DMS 273 (cell line): ENCODE data around the gene IL10RB.
"Not testable (repeated sequence)": the region's sequence is repeated elsewhere in the genome, so short reads cannot be mapped to it uniquely, and the experiment has no call there.

Experiments
- DNase-seq: peaks from one replicate; lab custom pipeline; 2025; ENCODE audit not compliant: unreplicated experiment; lab: John Stamatoyannopoulos, UW

The IL10RB gene

GRCh38 chr21:33240404-33240803 lies 25.8 kb upstream of the IL10RB start:
- DNase-seq = no peak

- DNase-seq = no peak
These were observed 24.3 kb upstream of the IL10RB start for GRCh38 chr21:33241846-33242245.

GRCh38 chr21:33242846-33243245 lies 23.3 kb upstream of the IL10RB start:
- DNase-seq = not testable (repeated sequence)

- no peak for DNase-seq
These were observed 21.9 kb upstream of the IL10RB start for GRCh38 chr21:33244082-33244778.

- DNase-seq = no peak
These were observed 21.4 kb upstream of the IL10RB start for GRCh38 chr21:33244779-33245105.

DNA sequence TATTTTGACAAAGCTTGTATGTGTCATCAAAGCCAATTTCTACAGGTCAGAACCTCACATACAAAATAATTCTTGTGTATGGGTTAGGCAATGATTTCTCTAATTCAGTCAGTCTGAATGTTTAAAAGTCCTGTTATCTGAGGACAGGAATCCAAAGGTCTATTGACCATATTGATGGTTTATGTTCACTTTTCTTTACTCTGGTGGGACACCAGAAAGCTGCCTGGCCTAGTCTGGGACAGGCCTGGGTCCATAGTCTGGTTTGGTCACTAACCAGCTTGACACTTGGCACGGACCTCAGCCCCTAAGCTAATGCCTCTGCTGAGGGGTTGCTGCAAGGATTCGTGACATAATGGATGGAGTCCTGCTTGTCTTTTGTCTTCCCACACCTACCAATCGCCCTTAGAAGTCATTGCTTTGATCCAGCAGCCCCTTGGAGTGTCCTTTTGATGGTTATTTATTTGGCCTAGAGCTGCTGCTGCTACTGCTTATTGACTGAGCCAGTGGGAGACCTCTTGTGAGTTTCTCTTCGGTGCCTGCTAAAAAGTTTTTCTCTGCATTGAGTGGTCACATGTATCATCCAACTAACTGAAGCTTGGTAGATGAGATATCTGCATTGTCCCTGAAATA lies 20.8 kb upstream of the IL10RB start:
- no peak for DNase-seq

DNA sequence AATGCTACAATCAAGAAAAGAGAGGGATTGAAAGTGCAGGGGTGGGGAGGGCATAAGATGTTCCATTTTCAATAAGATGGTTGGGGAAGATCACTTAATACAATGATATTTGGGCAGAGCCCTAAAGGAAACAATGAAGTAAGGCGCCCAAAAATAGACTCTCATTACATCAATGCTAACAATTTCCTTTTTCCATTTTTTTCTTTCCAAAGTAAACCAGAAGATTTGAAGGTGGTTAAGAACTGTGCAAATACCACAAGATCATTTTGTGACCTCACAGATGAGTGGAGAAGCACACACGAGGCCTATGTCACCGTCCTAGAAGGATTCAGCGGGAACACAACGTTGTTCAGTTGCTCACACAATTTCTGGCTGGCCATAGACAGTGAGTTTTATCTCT lies 19.7 kb upstream of the IL10RB start:
- DNase-seq = no peak

DNA sequence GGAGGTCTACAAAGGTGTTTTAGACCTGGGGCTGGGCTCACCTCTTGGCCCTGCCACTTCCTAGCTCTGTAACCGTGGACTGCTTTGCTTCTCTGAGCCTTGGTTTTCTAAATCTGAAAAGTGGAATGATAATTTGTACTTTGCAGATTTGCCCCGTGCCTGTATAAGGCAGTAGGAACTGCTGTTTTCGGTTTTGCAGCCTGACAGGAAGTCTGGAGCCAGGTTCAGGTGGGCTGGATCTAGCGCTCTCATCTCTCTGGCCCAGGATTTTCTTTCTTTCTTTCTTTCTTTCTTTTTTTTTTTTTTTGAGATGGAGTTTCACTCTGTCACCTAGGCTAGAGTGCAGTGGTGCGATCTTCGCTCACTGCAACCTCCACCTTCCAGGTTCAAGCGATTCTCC lies 19.2 kb upstream of the IL10RB start:
- DNase-seq = no peak

GRCh38 chr21:33247599-33247998 lies 18.6 kb upstream of the IL10RB start:
- peak; percentile 56 for DNase-seq

- DNase-seq = no peak
These were observed 16.7 kb upstream of the IL10RB start for GRCh38 chr21:33249331-33250002.

- no peak for DNase-seq
These were observed 15.0 kb upstream of the IL10RB start for GRCh38 chr21:33251119-33251518.

GRCh38 chr21:33253382-33253781 lies 12.8 kb upstream of the IL10RB start:
- DNase-seq = not testable (repeated sequence)

DNA sequence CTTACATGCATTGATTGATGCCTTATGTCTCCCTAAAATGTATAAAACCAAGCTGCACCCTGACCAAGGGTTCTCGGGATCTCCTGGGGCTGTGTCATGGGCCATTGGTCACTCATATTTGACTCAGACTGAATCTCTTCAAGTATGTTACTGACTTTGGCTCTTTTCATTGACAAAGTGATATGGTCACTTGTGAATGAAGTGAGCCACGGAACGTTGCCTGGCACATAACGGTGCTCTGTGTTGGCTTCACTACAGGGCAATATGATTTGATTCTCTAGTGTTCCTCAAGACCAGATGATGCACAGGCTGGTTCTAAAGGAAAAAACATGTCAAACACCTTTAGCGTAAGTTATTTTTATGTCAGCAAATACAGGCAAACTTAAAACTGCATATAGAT lies 11.4 kb upstream of the IL10RB start:
- no peak for DNase-seq

- DNase-seq = no peak
These were observed 10.8 kb upstream of the IL10RB start for GRCh38 chr21:33255404-33255803.

- no peak for DNase-seq
These were observed 10.1 kb upstream of the IL10RB start for GRCh38 chr21:33256019-33256418.

DNA sequence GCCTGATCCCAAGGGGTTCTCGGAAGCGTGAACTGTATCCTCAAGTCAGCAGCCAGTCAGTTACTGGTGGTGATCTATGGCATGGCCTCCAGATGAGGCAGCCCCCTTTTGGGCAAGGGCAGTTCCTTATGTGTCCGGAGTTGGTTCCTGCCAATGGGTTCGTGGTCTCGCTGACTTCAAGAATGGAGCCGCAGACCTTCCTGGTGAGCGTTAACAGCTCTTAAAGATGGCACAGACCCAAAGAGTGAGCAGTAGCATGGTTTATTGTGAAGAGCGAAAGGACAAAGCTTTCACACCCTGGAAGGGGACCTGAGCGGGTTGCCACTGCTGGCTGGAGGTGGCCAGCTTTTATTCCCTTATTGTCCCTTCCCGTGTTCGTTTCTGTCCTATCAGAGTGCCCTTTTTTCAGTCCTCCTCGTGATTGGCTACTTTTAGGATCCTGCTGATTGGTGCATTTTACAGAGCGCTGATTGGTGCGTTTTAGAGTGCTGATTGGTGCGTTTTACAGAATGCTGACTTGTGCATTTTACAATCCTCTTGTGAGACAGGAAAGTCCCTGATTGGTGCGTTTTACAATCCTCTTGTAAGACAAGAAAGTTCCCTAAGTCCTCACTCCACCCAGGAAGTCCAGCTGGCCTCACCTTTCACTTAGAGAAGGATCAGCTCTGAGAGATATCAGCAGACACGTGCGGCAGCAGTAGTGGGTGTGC lies 8.9 kb upstream of the IL10RB start:
- DNase-seq = no peak

DNA sequence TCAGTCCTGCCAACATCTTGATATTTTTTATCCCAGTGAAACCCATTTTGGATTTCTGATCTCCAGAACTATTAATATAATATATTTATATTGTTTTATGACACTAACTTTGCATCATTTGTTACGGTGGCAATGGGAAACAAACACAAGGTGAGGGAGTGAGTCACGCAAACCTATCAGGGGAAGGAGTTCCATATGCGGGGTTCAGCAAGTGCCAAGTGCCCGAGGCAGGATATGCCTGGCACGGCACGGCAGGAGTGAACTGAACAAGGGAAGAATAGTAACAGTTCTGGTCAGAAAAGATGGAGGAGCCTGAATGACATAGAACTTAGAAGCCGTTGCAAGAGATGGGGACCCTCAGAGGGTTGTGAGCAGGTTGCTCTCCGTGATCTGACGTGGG lies 7.7 kb upstream of the IL10RB start:
- DNase-seq = no peak

DNA sequence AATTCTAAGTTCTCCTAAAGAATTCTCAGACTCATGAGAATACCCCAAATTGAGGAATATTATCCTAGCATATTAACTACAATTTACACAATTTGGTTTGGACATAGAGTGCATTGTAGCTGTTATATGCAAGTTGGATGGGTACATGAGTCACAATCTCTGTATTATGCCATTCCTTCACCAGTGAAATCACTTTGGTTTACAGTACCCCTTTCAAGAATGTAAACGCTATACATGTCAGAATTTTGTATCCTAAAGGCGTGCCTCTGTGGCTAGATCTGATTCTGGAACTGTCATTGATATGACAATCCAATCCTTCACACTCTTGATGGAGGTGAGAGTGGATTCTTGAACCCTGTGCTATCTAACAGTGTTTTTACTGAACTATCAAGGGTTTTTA lies 6.7 kb upstream of the IL10RB start:
- no peak for DNase-seq

GRCh38 chr21:33259995-33260394 lies 6.2 kb upstream of the IL10RB start:
- no peak for DNase-seq

DNA sequence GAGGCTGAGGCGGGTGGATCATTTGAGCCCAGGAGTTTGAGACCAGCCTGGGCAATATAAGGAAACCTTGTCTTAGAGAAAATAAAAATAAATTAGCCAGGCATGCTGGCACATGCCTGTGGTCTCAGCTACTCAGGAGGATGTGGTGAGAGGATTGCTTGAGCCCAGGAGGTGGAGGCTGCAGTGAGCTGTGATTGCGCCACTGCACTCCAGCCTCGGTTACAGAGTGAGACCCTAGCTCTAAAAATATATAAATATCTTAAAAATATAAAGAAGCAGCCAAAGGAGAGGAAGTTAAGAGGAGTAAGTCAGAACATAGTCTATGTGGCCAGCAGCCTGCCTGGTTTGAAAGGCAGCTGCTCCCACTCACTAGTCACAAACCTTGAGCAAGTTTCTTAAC lies 4.5 kb upstream of the IL10RB start:
- DNase-seq = no peak

DNA sequence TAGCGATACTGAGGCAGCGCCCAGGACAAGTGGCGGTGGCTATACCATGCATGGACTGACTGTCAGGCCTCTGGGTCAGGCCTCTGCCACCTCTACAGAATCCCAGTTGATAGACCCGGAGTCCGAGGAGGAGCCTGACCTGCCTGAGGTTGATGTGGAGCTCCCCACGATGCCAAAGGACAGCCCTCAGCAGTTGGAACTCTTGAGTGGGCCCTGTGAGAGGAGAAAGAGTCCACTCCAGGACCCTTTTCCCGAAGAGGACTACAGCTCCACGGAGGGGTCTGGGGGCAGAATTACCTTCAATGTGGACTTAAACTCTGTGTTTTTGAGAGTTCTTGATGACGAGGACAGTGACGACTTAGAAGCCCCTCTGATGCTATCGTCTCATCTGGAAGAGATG lies 3.2 kb upstream of the IL10RB start:
- no peak for DNase-seq

DNA sequence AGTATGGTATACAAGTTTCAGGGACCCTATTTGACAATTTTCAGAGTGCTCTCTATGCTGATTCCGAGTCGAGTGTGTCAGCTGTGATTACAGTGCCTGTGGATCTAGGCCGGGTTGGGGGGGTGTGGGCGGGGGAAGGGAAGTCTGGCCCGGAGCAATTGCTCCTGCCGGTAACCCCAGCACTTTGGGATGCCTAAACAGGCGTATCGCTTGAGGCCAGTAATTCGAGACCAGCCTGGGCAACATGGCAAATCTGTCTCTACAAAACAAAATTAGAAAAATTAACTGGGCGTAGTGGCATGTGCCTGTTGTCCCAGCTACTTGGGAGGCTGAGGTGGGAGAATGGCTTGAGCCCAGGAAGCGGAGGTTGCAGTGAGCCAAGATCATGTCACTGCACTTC lies 1.6 kb upstream of the IL10RB start:
- DNase-seq = no peak
